Neural crest cell (in vitro differentiated cells): ENCODE results near the gene CHRNG. TPM values are rescaled to one million over a fixed set of nuclear protein-coding genes. Genes with fewer than 3 reads are reported as not detected.

ENCODE experiments used
- DNase-seq: peaks from one replicate; pipeline ENCODE4 v3.0.0; 2021; ENCODE audit warnings: low read depth, mixed read lengths, low spot score
- H3K27ac Mint-ChIP-seq: one replicate; pipeline ENCODE4 v1.8.0; 2021; ENCODE audit warnings: mild to moderate bottlenecking, mixed read lengths; ENCODE audit not compliant: unreplicated experiment
- H3K27me3 Mint-ChIP-seq: 2 replicates; pipeline ENCODE4 v1.8.0; 2021; ENCODE audit warnings: low read depth, mild to moderate bottlenecking, mixed read lengths
- H3K36me3 Mint-ChIP-seq: 2 replicates; pipeline ENCODE4 v1.8.0; 2021; ENCODE audit warnings: low read depth, mild to moderate bottlenecking, mixed read lengths
- H3K4me1 Mint-ChIP-seq: 2 replicates; pipeline ENCODE4 v1.8.0; 2021; ENCODE audit warnings: mixed read lengths
- H3K4me3 Mint-ChIP-seq: one replicate; pipeline ENCODE4 v1.8.0; 2021; ENCODE audit warnings: mild to moderate bottlenecking, mixed read lengths
- H3K9me3 Mint-ChIP-seq: 2 replicates; pipeline ENCODE4 v1.8.0; 2021; ENCODE audit warnings: mixed read lengths
- total RNA-seq: library from RNA; stranded (reverse); gene quantifications from 2 replicates; pipeline ENCODE4 v1.2.1, GENCODE V29; 2021
- TF ChIP-seq, protein P1 (sequence below): fragments of 200-600 bp; sonication (generic); conservative IDR thresholded peaks from 2 replicates; pipeline ENCODE4 v1.5.0; 2021; ENCODE audit warnings: antibody characterized with exemption, mild to moderate bottlenecking

The CHRNG gene
- total RNA-seq, 1 donor from 2014 or later = not detected

DNA sequence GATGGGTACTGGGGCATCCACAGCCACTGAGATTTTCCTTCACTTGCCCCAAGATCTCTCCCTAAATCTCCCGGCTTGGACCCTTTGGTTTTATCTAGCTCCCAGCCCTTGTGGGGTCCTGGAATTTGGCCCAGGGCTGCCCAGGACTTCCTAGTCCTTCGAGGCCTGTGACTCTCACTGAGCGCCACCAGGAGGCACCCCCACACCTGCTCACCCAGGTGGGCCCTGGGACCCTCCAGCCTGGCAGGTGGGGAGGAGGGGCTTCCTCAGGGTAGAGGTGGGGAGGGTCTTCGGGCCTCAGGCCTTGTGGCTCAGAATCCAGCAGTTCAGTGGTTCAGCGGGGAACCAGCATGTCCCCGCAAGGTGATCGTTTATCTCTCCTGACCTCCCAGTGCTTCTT is 31.2 kb upstream of the CHRNG start:
- H3K27me3 Mint-ChIP-seq = peaks cover 28% of the 10 kb centered on the region
- peaks cover 23% of the 10 kb centered on the region for H3K4me1 Mint-ChIP-seq
- TF ChIP-seq, protein P1, sequence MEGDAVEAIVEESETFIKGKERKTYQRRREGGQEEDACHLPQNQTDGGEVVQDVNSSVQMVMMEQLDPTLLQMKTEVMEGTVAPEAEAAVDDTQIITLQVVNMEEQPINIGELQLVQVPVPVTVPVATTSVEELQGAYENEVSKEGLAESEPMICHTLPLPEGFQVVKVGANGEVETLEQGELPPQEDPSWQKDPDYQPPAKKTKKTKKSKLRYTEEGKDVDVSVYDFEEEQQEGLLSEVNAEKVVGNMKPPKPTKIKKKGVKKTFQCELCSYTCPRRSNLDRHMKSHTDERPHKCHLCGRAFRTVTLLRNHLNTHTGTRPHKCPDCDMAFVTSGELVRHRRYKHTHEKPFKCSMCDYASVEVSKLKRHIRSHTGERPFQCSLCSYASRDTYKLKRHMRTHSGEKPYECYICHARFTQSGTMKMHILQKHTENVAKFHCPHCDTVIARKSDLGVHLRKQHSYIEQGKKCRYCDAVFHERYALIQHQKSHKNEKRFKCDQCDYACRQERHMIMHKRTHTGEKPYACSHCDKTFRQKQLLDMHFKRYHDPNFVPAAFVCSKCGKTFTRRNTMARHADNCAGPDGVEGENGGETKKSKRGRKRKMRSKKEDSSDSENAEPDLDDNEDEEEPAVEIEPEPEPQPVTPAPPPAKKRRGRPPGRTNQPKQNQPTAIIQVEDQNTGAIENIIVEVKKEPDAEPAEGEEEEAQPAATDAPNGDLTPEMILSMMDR = no peak
- DNase-seq = no peak
- H3K36me3 Mint-ChIP-seq = no peaks in the 10 kb centered on the region
- no peak overlapping the region for H3K4me3 Mint-ChIP-seq
- no peak overlapping the region for H3K27ac Mint-ChIP-seq
- H3K9me3 Mint-ChIP-seq = no peaks in the 10 kb centered on the region

DNA sequence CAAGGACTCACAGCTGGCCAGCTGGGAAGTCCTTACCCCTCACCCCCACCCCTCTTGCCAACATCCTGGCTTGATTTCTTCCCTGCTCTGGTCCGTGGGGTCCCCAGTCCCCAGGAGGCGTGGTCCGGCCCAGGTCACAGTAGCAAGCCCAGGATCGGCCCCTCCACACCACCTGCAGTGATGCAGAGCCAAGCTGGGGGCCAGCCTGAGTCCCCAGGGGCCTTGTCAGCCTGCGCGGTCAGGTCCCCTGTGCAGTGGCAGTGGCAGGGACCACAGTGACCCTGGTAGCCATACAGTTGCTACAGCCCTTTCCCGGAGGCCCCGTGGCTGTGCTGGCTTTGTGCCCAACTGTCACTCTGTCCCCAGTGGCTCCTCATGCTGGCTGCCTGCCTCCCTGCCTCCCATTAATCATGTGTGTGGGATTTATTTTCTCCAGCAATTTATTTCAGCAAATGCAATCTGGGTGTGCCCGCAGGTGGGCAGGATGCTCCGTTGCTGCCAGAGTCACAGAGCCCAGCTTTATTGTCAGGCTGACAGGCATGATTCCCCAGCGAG is 28.1 kb upstream of the CHRNG start:
- Mint-ChIP-seq H3K36me3 (no peaks in the 10 kb centered on the region), H3K4me3 (no peak overlapping the region), H3K27ac (no peak overlapping the region), H3K27me3 (no peaks in the 10 kb centered on the region), H3K9me3 (no peaks in the 10 kb centered on the region), H3K4me1 (peaks cover 24% of the 10 kb centered on the region)
- TF ChIP-seq, protein P1 = no peak
- DNase-seq = no peak

DNA sequence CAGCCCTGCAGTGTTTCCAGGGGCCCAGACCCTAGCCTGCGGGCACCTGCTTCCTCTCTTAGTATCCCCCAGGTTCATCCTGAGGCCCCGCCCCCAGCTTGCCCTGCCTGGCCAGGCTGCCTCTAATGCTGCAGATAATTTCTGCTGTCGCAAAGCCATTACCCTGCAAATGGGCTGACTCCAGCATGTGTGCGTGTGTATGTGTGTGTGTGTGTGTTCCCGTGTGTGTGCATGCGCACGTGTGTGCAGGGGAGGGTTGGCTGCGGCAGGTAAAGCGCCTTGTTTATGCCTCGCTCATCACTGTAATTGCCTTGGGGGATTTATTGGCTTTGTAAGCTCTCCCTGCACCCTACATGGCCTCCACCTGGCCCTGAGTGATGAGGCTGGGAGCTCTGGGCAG is 26.9 kb upstream of the CHRNG start:
- H3K9me3 Mint-ChIP-seq = no peaks in the 10 kb centered on the region
- no peak overlapping the region for H3K27ac Mint-ChIP-seq

DNA sequence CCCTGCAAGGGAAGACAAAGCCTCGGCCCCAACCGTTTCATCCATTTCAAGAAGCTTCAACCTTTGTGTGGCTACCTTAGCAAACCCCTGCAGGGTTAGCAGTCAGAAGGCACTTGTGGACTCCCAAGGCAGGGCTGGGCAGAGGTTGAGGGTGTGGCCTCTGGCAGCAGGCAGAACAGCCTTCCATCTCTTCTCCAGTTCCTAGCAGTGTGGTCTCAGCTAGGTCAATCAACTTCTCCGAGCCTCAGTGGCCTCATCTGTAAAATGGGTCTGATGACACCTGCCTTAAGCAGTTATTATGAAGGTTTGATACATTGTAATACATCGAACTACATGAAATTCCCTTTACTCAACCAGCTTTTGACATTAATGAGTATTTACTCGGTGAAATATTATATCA is 26.1 kb upstream of the CHRNG start:
- no peak overlapping the region for H3K27ac Mint-ChIP-seq
- H3K9me3 Mint-ChIP-seq = no peaks in the 10 kb centered on the region
- no peaks in the 10 kb centered on the region for H3K27me3 Mint-ChIP-seq
- TF ChIP-seq, protein P1 = no peak
- DNase-seq = no peak
- H3K36me3 Mint-ChIP-seq = no peaks in the 10 kb centered on the region
- no peak overlapping the region for H3K4me3 Mint-ChIP-seq
- peaks cover 31% of the 10 kb centered on the region for H3K4me1 Mint-ChIP-seq

More for the DNA sequence above, 26.9 kb upstream of the CHRNG start:
- no peaks in the 10 kb centered on the region for H3K27me3 Mint-ChIP-seq
- TF ChIP-seq, protein P1 = no peak
- H3K36me3 Mint-ChIP-seq = no peaks in the 10 kb centered on the region
- H3K4me1 Mint-ChIP-seq = peaks cover 30% of the 10 kb centered on the region
- DNase-seq = no peak
- no peak overlapping the region for H3K4me3 Mint-ChIP-seq

DNA sequence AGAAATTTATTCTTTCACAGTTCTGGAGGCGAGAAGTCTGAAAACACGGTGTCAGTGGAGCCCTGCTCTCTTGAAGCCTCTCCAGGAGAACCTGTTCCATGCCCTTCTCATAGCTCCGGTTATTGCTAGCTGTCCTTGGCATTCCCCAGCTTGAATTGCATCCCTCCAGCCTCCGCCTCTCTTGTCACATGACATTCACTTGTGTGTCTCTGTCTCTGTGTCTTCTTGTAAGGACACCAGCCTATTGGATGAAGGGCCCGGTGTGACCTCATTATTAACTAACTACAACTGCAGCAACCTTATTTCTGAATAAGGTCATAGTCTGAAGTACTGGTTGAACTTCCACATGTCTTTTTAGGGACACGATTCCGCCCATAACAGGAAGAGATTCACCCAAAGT is 23.9 kb upstream of the CHRNG start:
- Mint-ChIP-seq H3K4me1 (peaks cover 50% of the 10 kb centered on the region), H3K36me3 (no peaks in the 10 kb centered on the region)
- TF ChIP-seq, protein P1 = no peak

More for the DNA sequence above, 23.9 kb upstream of the CHRNG start:
- no peak overlapping the region for H3K4me3 Mint-ChIP-seq
- no peak overlapping the region for H3K27ac Mint-ChIP-seq
- DNase-seq = no peak
- H3K9me3 Mint-ChIP-seq = no peaks in the 10 kb centered on the region
- peaks cover 7% of the 10 kb centered on the region for H3K27me3 Mint-ChIP-seq
